Brain microvascular endothelial cell (primary cell): ENCODE data around the gene IFT80.

Experiments used
- DNase-seq: peaks from one replicate; pipeline ENCODE4 v3.0.0-alpha.2; 2020
- H3K27ac ChIP-seq: fragments of 250-450 bp; sonication (Bioruptor Pico); 2 replicates; pipeline ENCODE4 v1.5.1; 2020; ENCODE audit warnings: mild to moderate bottlenecking, moderate library complexity
- H3K27me3 ChIP-seq: fragments of 250-450 bp; sonication (Bioruptor Pico); replicated peaks from 2 replicates; pipeline ENCODE4 v1.5.1; 2020; ENCODE audit warnings: mild to moderate bottlenecking
- H3K36me3 ChIP-seq: fragments of 250-450 bp; sonication (Bioruptor Pico); replicated peaks from 2 replicates; pipeline ENCODE4 v1.5.1; 2020; ENCODE audit warnings: mild to moderate bottlenecking
- H3K4me3 ChIP-seq: 2 replicates; pipeline ENCODE4 v1.5.1; 2011; ENCODE audit warnings: low read depth, mild to moderate bottlenecking, control low read depth, low read length, moderate library complexity
- in situ Hi-C: cut with HindIII; loops from 2 replicates; pipeline ENCODE4 v1.10.0; 2017; ENCODE audit warnings: low sequenced_read_pairs, low pct_ligation_motif_present
- TF ChIP-seq, protein P1 (sequence below): IDR thresholded peaks from 2 replicates; pipeline ENCODE4 v1.5.1; 2011; ENCODE audit warnings: low read depth, mild to moderate bottlenecking, moderate library complexity, low read length, control low read depth, inconsistent platforms; ENCODE audit errors: missing control alignments

The IFT80 gene

DNA sequence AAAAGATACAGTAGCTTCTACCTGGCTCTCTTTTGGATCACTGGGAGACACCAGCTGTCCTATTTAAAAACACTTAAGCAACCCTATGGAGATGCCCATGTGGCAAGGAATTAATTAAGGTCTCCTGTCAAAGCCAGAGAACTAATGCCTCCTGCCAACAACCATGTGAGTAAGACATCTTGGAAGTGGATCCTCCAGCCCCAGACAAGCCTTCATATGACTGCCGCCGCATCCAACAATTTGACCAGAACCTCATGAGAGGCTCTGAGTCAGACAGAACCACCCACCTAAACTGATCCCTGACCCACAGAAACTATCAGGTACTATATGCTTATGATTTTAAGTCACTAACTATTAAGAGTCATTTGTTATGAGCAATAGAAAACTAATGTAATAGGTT lies 22.3 kb downstream of the IFT80 start:
- in situ Hi-C loops: no loop called here
- TF ChIP-seq, protein P1, sequence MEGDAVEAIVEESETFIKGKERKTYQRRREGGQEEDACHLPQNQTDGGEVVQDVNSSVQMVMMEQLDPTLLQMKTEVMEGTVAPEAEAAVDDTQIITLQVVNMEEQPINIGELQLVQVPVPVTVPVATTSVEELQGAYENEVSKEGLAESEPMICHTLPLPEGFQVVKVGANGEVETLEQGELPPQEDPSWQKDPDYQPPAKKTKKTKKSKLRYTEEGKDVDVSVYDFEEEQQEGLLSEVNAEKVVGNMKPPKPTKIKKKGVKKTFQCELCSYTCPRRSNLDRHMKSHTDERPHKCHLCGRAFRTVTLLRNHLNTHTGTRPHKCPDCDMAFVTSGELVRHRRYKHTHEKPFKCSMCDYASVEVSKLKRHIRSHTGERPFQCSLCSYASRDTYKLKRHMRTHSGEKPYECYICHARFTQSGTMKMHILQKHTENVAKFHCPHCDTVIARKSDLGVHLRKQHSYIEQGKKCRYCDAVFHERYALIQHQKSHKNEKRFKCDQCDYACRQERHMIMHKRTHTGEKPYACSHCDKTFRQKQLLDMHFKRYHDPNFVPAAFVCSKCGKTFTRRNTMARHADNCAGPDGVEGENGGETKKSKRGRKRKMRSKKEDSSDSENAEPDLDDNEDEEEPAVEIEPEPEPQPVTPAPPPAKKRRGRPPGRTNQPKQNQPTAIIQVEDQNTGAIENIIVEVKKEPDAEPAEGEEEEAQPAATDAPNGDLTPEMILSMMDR: no peak
- H3K27ac ChIP-seq: no peak overlapping the region
- no peaks in the 10 kb centered on the region for H3K36me3 ChIP-seq
- no peak for DNase-seq
- no peaks in the 10 kb centered on the region for H3K27me3 ChIP-seq
- H3K4me3 ChIP-seq: no peak overlapping the region

DNA sequence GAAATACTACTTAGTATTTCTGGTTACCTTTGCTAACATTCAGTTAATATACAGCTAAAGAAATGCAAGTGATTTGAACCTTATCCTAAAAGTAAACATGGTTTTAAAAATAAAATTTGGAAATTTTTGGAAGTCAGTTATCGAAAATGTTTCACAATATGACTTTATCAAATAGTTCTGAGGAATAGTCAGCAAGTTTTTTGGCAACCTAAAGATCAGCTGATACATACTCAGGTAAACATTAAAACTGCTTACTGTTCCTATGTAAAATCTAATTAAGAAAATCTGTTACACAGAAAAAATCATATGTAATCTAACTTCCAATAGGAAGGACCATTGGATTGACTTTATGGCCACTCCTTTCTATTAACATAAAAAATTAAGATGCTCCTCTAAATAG lies 24.1 kb downstream of the IFT80 start:
- DNase-seq: no peak
- TF ChIP-seq, protein P1: no peak
- no peak overlapping the region for H3K4me3 ChIP-seq
- no peaks in the 10 kb centered on the region for H3K36me3 ChIP-seq
- no peaks in the 10 kb centered on the region for H3K27me3 ChIP-seq
- H3K27ac ChIP-seq: no peak overlapping the region
- in situ Hi-C loops: no loop called here

DNA sequence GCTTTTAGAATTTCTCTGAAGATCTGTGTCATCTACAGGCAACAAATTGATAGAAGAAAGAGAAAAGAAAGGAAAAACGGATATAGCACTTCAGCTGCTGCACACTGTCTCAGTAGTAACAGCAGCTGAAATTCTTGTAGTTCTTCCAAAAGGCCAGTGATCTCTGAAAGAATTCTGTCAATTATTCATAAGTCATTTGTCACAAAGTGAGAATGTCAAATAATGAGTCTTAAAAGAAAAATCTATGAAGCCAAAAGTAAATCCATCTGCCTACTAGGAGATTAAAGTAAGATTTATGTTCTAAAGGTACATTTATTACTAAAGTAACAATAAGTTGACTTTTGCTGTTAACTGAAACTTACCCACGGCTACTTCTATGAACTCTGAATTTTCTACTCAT lies 24.6 kb downstream of the IFT80 start:
- H3K36me3 ChIP-seq: no peaks in the 10 kb centered on the region
- DNase-seq: no peak
- TF ChIP-seq, protein P1: no peak
- in situ Hi-C loops: no loop called here
- H3K27me3 ChIP-seq: no peaks in the 10 kb centered on the region
- H3K4me3 ChIP-seq: no peak overlapping the region
- no peak overlapping the region for H3K27ac ChIP-seq

DNA sequence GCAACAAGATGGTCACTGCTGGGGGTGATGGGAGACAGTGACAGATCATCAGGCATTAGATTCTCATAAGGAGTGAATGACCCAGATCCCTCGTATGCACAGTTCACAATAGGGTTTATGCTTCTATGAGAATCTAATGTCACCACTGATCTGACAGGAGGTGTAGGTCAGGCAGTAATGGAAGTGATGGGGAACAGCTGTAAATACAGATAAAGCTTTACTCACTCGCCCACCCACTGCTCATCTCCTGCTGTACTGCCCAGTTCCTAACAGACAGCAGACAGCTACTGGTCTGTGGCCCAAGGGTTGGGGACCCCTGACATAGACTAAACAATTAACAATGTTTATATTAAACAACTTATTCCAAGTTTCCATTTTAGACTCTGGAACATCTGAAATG lies 25.4 kb downstream of the IFT80 start:
- in situ Hi-C loops: no loop called here
- Histone ChIP-seq H3K4me3 (no peak overlapping the region), H3K36me3 (no peaks in the 10 kb centered on the region), H3K27me3 (no peaks in the 10 kb centered on the region), H3K27ac (no peak overlapping the region)
- DNase-seq: no peak
- TF ChIP-seq, protein P1: no peak

DNA sequence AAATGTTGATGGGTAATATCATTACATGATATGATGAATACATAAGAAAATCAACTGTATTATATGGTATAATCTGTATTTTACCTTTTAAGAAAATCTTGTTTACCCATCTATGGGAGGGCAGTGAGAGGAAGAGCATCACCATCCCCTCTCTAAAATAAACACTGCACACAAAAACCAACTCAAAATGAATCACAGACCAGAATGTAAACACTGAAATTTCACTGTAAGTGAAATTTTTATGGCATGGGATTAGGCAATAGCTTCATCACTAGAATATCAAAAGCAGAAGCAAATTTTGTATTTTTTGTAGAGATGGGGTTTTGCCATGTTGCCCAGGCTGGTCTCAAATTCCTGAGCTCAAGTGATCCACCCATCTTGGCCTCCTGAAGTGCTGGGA lies 26.2 kb downstream of the IFT80 start:
- Histone ChIP-seq H3K4me3 (no peak overlapping the region), H3K27me3 (no peaks in the 10 kb centered on the region), H3K27ac (no peak overlapping the region), H3K36me3 (no peaks in the 10 kb centered on the region)
- TF ChIP-seq, protein P1: no peak
- in situ Hi-C loops: no loop called here
- peak; percentile 1 for DNase-seq
